ENCODE measurements around the gene QARS1. TPM values are rescaled to one million over a fixed set of nuclear protein-coding genes. Genes with fewer than 3 reads are reported as not detected.

The QARS1 gene
- total and polyA plus RNA-seq, 2 experiments from 2014 or later: 87.0 to 240 TPM

- Histone ChIP-seq H3K27ac (peak overlapping the region; percentile 73), H3F3A (ENCODE audit: insufficient read depth) (peaks cover 34% of the 10 kb centered on the region), H4K20me1 (ENCODE audit: insufficient read depth) (no peaks in the 10 kb centered on the region), H3K9me2 (ENCODE audit: insufficient read depth) (no peaks in the 10 kb centered on the region), H3K79me2 (ENCODE audit: insufficient read depth) (peaks cover 36% of the 10 kb centered on the region), H3K9ac (peak overlapping the region; percentile 86), H3K4me1 (ENCODE audit: insufficient read depth) (peaks cover 9% of the 10 kb centered on the region; the same call in 1 of the 2 replicates), H3K36me3 (ENCODE audit: low read depth) (peaks cover 27% of the 10 kb centered on the region; the same call in 1 of the 2 replicates), H2AFZ (peak overlapping the region; percentile 14), H3K4me3 (peak overlapping the region; percentile 76), H3K9me3 (ENCODE audit: low read depth) (no peaks in the 10 kb centered on the region), H3K4me2 (ENCODE audit: unreplicated experiment) (peak overlapping the region; percentile 84), H3K27me3 (replicated peaks; ENCODE audit: insufficient read depth) (no peaks in the 10 kb centered on the region)
- TF ChIP-seq EZH2 (IDR thresholded peaks at IDR 0.05; ENCODE audit: insufficient read depth, poor library complexity, severe bottlenecking) (no peak), EZH2phosphoT487 (IDR thresholded peaks at IDR 0.05; ENCODE audit: insufficient read depth, low read depth) (no peak)
- peak; percentile 48 for DNase-seq
- in situ Hi-C loops (cut with MboI): no loop called here
- 1 to 2% methylated on average over 8 to 9 of the region's 9 CpGs for WGBS, 2 experiments (ENCODE audit: low coverage in 1 of 2, low lambda C conversion rate in 2 of 2, missing lambda C conversion rate in 2 of 2)
Measured at GRCh38 chr3:49120096-49120437, 15.5 kb upstream of the QARS1 start.

- peak; percentile 82 for DNase-seq
- H3K79me2 ChIP-seq (ENCODE audit: insufficient read depth): peaks cover 36% of the 10 kb centered on the region
- no peaks in the 10 kb centered on the region for H3K9me2 ChIP-seq (ENCODE audit: insufficient read depth)
- peak overlapping the region; percentile 84 for H3K4me2 ChIP-seq (ENCODE audit: unreplicated experiment)
- peaks cover 29% of the 10 kb centered on the region for H3K36me3 ChIP-seq (ENCODE audit: low read depth)
- in situ Hi-C loops (cut with MboI): no loop called here
- peaks cover 31% of the 10 kb centered on the region for H3F3A ChIP-seq (ENCODE audit: insufficient read depth)
- H3K4me1 ChIP-seq (ENCODE audit: insufficient read depth): peaks cover 9% of the 10 kb centered on the region; the same call in 1 of the 2 replicates
- H3K27ac ChIP-seq: peak overlapping the region; percentile 73
- H3K27me3 ChIP-seq (replicated peaks; ENCODE audit: insufficient read depth): no peaks in the 10 kb centered on the region
- no peaks in the 10 kb centered on the region for H3K9me3 ChIP-seq (ENCODE audit: low read depth)
- TF ChIP-seq EZH2phosphoT487 (IDR thresholded peaks at IDR 0.05; ENCODE audit: insufficient read depth, low read depth) (no peak), EZH2 (IDR thresholded peaks at IDR 0.05; ENCODE audit: insufficient read depth, poor library complexity, severe bottlenecking) (no peak)
- H2AFZ ChIP-seq: no peak overlapping the region
- H3K4me3 ChIP-seq: peak overlapping the region; percentile 76
- 34 to 41% methylated on average over 3 of the region's 3 CpGs for WGBS, 2 experiments (ENCODE audit: low coverage in 1 of 2, low lambda C conversion rate in 2 of 2, missing lambda C conversion rate in 2 of 2)
- H4K20me1 ChIP-seq (ENCODE audit: insufficient read depth): no peaks in the 10 kb centered on the region
- peak overlapping the region; percentile 86 for H3K9ac ChIP-seq
Measured at GRCh38 chr3:49119439-49119838, 14.9 kb upstream of the QARS1 start.

- Histone ChIP-seq H3K9me3 (ENCODE audit: low read depth) (no peaks in the 10 kb centered on the region), H3K36me3 (ENCODE audit: low read depth) (peaks cover 31% of the 10 kb centered on the region), H3K9me2 (ENCODE audit: insufficient read depth) (no peaks in the 10 kb centered on the region), H3K79me2 (ENCODE audit: insufficient read depth) (peaks cover 36% of the 10 kb centered on the region), H2AFZ (no peak overlapping the region), H3K9ac (peak overlapping the region; percentile 86; the same call in 1 of the 2 replicates), H3F3A (ENCODE audit: insufficient read depth) (peaks cover 30% of the 10 kb centered on the region), H3K4me2 (ENCODE audit: unreplicated experiment) (peak overlapping the region; percentile 84), H3K4me3 (peak overlapping the region; percentile 76), H4K20me1 (ENCODE audit: insufficient read depth) (no peaks in the 10 kb centered on the region), H3K27me3 (replicated peaks; ENCODE audit: insufficient read depth) (no peaks in the 10 kb centered on the region), H3K4me1 (ENCODE audit: insufficient read depth) (peaks cover 9% of the 10 kb centered on the region; the same call in 1 of the 2 replicates), H3K27ac (peak overlapping the region; percentile 73)
- TF ChIP-seq EZH2phosphoT487 (IDR thresholded peaks at IDR 0.05; ENCODE audit: insufficient read depth, low read depth) (no peak), EZH2 (IDR thresholded peaks at IDR 0.05; ENCODE audit: insufficient read depth, poor library complexity, severe bottlenecking) (no peak)
- DNase-seq: no peak
- 60 to 69% methylated on average over 10 of the region's 10 CpGs for WGBS, 2 experiments (ENCODE audit: low coverage in 1 of 2, low lambda C conversion rate in 2 of 2, missing lambda C conversion rate in 2 of 2)
- in situ Hi-C loops (cut with MboI): no loop called here
Measured at GRCh38 chr3:49119036-49119435, 14.5 kb upstream of the QARS1 start.

- H4K20me1 ChIP-seq (ENCODE audit: insufficient read depth): no peaks in the 10 kb centered on the region
- no peak for TF ChIP-seq EZH2 (IDR thresholded peaks at IDR 0.05; ENCODE audit: insufficient read depth, poor library complexity, severe bottlenecking)
- no peak for TF ChIP-seq EZH2phosphoT487 (IDR thresholded peaks at IDR 0.05; ENCODE audit: insufficient read depth, low read depth)
- no peak overlapping the region for H3K4me3 ChIP-seq
- no peak overlapping the region for H3K9ac ChIP-seq
- H2AFZ ChIP-seq: no peak overlapping the region
- H3K27ac ChIP-seq: no peak overlapping the region
- in situ Hi-C loops (cut with MboI): no loop called here
- H3K27me3 ChIP-seq (replicated peaks; ENCODE audit: insufficient read depth): no peaks in the 10 kb centered on the region
- H3F3A ChIP-seq (ENCODE audit: insufficient read depth): no peaks in the 10 kb centered on the region
- H3K9me2 ChIP-seq (ENCODE audit: insufficient read depth): no peaks in the 10 kb centered on the region
- H3K4me1 ChIP-seq (ENCODE audit: insufficient read depth): no peaks in the 10 kb centered on the region
- 83 to 88% methylated on average over 9 to 14 of the region's 14 CpGs for WGBS, 2 experiments (ENCODE audit: low coverage in 1 of 2, low lambda C conversion rate in 2 of 2, missing lambda C conversion rate in 2 of 2)
- H3K36me3 ChIP-seq (ENCODE audit: low read depth): peaks cover 15% of the 10 kb centered on the region
- no peak for DNase-seq
- no peaks in the 10 kb centered on the region for H3K9me3 ChIP-seq (ENCODE audit: low read depth)
- H3K4me2 ChIP-seq (ENCODE audit: unreplicated experiment): no peak overlapping the region
- H3K79me2 ChIP-seq (ENCODE audit: insufficient read depth): peaks cover 6% of the 10 kb centered on the region
Measured at GRCh38 chr3:49112262-49112661, 7.7 kb upstream of the QARS1 start.
